ENCODE results near the gene FAM76B. TPM values are rescaled to one million over a fixed set of nuclear protein-coding genes. Genes with fewer than 3 reads are reported as not detected.

The FAM76B gene
- total and polyA plus RNA-seq, 9 of the 15 experiments (the other 6 are each of a cell fraction or from before 2014, with no cell fraction given) = 22.5 to 60.0 (median 35.0) TPM

DNA sequence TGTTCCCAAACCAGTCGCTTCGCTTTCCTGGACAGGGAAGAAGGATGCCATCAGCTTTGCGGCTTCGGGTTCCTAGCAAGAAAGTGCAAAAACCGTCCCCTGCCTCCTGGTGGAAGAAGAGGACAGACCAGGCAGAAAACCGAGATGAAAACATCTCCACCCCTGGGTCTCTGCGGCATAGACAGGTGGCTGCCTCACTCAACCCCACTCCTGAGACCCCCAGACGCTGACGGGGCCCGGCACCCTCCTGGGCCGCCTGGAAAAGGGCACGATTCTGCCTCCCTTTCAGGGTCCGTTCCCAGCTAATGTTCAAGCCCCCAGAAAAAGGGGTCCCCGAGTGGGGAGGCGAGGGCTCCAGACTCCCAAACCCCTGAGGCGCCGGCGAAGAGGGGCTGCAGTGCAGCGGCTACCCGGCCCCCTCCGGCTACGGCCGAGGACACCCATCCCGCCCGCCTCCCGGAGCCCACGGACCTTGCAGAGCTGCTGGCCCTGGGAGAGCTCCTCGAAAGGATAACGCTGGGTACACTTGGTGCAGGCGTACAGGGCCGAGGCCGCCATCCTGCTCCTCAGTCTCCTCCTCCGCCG lies 569 bp downstream of the FAM76B start:
- DNase-seq (ENCODE audit: extremely low read depth in 1 of 4, low spot score in 3 of 4) (peak; percentile 21 to 40 (median 31)), FAIRE-seq (no peak), ATAC-seq (no peak)
- H3K36me3 ChIP-seq (ENCODE audit: control insufficient read depth, insufficient read depth, low read length) = peaks cover 48% of the 10 kb centered on the region
- peak overlapping the region; percentile 88 for H3K4me3 ChIP-seq
- H3K27me3 ChIP-seq (ENCODE audit: control insufficient read depth in 2 of 2, insufficient read depth in 2 of 2, low read length in 2 of 2) = no peaks in the 10 kb centered on the region
- ChIA-PET CTCF (ENCODE audit: low intra/inter-chr PET ratio) (interaction anchor here (0.6 kb wide), 1 partner anchor 637 kb away, joined by 4 read pairs; no protein-coding TSS in a partner anchor), POLR2A (interaction anchor here (0.5 to 3.8 kb wide), 16 partner anchors 9 to 745 kb away, joined by 3 to 20 read pairs (median 3); no protein-coding TSS in a partner anchor)
- H3K27ac ChIP-seq (ENCODE audit: extremely low read depth, low read depth, low read length) = peak overlapping the region; percentile 99
- H2AFZ ChIP-seq (ENCODE audit: low read depth, low read length) = peak overlapping the region; percentile 89
- WGBS (ENCODE audit: insufficient coverage, low coverage, missing lambda C conversion rate) = 1% methylated on average over 30 of the region's 34 CpGs
- H3K9ac ChIP-seq (ENCODE audit: insufficient read depth in 1 of 2, low read depth in 2 of 2, low read length in 2 of 2) = peak overlapping the region; percentile 96 to 99
- H3K79me2 ChIP-seq (ENCODE audit: control insufficient read depth, insufficient read depth, low read length) = peaks cover 62% of the 10 kb centered on the region
- no TSS peak for BruUV-seq (replicated peaks)
- H4K20me1 ChIP-seq (replicated peaks; ENCODE audit: control insufficient read depth, insufficient read depth, low read length) = peaks cover 6% of the 10 kb centered on the region; the same call in 1 of the 2 replicates
- no peaks in the 10 kb centered on the region for H3K9me1 ChIP-seq (ENCODE audit: control insufficient read depth, insufficient read depth, low read length)
- peak overlapping the region; percentile 95 for H3K4me2 ChIP-seq (ENCODE audit: insufficient read depth, low read length)
- H3K4me1 ChIP-seq (replicated peaks in 1 of 2; ENCODE audit: control insufficient read depth in 2 of 2, insufficient read depth in 2 of 2, low read length in 2 of 2) = peaks cover 4 to 9% of the 10 kb centered on the region in 2 experiments; a peak in 4 of 5 replicates
- intact Hi-C loops (cut with micrococcal nuclease) = no loop called here
- in situ Hi-C loops (cut with MboI) = no loop called here
- H3K9me3 ChIP-seq (replicated peaks; ENCODE audit: control insufficient read depth, insufficient read depth, low read depth, low read length) = no peaks in the 10 kb centered on the region
- TF ChIP-seq, protein P1, sequence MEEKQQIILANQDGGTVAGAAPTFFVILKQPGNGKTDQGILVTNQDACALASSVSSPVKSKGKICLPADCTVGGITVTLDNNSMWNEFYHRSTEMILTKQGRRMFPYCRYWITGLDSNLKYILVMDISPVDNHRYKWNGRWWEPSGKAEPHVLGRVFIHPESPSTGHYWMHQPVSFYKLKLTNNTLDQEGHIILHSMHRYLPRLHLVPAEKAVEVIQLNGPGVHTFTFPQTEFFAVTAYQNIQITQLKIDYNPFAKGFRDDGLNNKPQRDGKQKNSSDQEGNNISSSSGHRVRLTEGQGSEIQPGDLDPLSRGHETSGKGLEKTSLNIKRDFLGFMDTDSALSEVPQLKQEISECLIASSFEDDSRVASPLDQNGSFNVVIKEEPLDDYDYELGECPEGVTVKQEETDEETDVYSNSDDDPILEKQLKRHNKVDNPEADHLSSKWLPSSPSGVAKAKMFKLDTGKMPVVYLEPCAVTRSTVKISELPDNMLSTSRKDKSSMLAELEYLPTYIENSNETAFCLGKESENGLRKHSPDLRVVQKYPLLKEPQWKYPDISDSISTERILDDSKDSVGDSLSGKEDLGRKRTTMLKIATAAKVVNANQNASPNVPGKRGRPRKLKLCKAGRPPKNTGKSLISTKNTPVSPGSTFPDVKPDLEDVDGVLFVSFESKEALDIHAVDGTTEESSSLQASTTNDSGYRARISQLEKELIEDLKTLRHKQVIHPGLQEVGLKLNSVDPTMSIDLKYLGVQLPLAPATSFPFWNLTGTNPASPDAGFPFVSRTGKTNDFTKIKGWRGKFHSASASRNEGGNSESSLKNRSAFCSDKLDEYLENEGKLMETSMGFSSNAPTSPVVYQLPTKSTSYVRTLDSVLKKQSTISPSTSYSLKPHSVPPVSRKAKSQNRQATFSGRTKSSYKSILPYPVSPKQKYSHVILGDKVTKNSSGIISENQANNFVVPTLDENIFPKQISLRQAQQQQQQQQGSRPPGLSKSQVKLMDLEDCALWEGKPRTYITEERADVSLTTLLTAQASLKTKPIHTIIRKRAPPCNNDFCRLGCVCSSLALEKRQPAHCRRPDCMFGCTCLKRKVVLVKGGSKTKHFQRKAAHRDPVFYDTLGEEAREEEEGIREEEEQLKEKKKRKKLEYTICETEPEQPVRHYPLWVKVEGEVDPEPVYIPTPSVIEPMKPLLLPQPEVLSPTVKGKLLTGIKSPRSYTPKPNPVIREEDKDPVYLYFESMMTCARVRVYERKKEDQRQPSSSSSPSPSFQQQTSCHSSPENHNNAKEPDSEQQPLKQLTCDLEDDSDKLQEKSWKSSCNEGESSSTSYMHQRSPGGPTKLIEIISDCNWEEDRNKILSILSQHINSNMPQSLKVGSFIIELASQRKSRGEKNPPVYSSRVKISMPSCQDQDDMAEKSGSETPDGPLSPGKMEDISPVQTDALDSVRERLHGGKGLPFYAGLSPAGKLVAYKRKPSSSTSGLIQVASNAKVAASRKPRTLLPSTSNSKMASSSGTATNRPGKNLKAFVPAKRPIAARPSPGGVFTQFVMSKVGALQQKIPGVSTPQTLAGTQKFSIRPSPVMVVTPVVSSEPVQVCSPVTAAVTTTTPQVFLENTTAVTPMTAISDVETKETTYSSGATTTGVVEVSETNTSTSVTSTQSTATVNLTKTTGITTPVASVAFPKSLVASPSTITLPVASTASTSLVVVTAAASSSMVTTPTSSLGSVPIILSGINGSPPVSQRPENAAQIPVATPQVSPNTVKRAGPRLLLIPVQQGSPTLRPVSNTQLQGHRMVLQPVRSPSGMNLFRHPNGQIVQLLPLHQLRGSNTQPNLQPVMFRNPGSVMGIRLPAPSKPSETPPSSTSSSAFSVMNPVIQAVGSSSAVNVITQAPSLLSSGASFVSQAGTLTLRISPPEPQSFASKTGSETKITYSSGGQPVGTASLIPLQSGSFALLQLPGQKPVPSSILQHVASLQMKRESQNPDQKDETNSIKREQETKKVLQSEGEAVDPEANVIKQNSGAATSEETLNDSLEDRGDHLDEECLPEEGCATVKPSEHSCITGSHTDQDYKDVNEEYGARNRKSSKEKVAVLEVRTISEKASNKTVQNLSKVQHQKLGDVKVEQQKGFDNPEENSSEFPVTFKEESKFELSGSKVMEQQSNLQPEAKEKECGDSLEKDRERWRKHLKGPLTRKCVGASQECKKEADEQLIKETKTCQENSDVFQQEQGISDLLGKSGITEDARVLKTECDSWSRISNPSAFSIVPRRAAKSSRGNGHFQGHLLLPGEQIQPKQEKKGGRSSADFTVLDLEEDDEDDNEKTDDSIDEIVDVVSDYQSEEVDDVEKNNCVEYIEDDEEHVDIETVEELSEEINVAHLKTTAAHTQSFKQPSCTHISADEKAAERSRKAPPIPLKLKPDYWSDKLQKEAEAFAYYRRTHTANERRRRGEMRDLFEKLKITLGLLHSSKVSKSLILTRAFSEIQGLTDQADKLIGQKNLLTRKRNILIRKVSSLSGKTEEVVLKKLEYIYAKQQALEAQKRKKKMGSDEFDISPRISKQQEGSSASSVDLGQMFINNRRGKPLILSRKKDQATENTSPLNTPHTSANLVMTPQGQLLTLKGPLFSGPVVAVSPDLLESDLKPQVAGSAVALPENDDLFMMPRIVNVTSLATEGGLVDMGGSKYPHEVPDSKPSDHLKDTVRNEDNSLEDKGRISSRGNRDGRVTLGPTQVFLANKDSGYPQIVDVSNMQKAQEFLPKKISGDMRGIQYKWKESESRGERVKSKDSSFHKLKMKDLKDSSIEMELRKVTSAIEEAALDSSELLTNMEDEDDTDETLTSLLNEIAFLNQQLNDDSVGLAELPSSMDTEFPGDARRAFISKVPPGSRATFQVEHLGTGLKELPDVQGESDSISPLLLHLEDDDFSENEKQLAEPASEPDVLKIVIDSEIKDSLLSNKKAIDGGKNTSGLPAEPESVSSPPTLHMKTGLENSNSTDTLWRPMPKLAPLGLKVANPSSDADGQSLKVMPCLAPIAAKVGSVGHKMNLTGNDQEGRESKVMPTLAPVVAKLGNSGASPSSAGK (IDR thresholded peaks at IDR 0.05) = no peak
- TF ChIP-seq ZBTB17 (CRISPR knock-in tag; IDR thresholded peaks at IDR 0.05) = 0 out of 2 replicates have a peak, but pooled peaks have one; percentile 13
- no peak for TF ChIP-seq ATF2 (CRISPR knock-in tag; IDR thresholded peaks at IDR 0.05)
- no peak for TF ChIP-seq SUPT5H (IDR thresholded peaks at IDR 0.05)
- no peak for TF ChIP-seq NUFIP1 (IDR thresholded peaks at IDR 0.05; ENCODE audit: partially characterized antibody)
- no peak for TF ChIP-seq SMC3 (conservative IDR thresholded peaks at IDR 0.05; ENCODE audit: insufficient read depth, low read depth, low read length)

All from K562 (cell line).